Measurements from ENCODE around the gene PCDHB9. TPM values are rescaled to one million over a fixed set of nuclear protein-coding genes. Genes with fewer than 3 reads are reported as not detected.

PCDHB9 gene
- total RNA-seq, 1 experiment from 2014 or later, result 0.07 TPM

- H2AFZ ChIP-seq (ENCODE audit: low read depth, low read length, poor library complexity, severe bottlenecking), result no peak within 1 kb of the TSS
- RAD21 ChIA-PET (ENCODE audit: low non-redundant PET in 1 of 2, low total read pairs in 2 of 2, uncharacterized antibody in 2 of 2, unreplicated experiment in 2 of 2), result no interaction called here
- H3K4me3 ChIP-seq (replicated peaks in 1 of 2; ENCODE audit: low read depth in 1 of 2, low read length in 2 of 2), result no peak within 1 kb of the TSS
- H3K9me2 ChIP-seq (ENCODE audit: insufficient read depth), result no peaks in the 10 kb centered on the region
- BruUV-seq (replicated peaks), result no TSS peak
- H4K20me1 ChIP-seq (ENCODE audit: insufficient read depth), result no peaks in the 10 kb centered on the region
- DNase-seq (ENCODE audit: low read depth, low spot score) (no peak), ATAC-seq (no peak)
- H3K4me1 ChIP-seq (ENCODE audit: control insufficient read depth in 1 of 2, insufficient read depth in 2 of 2, low read length in 2 of 2), result no peaks in the 10 kb centered on the region
- CTCF ChIA-PET, result no interaction called here
- no peak within 1 kb of the TSS for H3K4me2 ChIP-seq (ENCODE audit: low read length)
- H3K79me2 ChIP-seq (ENCODE audit: insufficient read depth, low read length), result no peaks in the 10 kb centered on the region
- H3K9ac ChIP-seq (ENCODE audit: low read length), result no peak within 1 kb of the TSS
- no peaks in the 10 kb centered on the region; a peak in 1 of 4 replicates for H3K9me3 ChIP-seq (ENCODE audit: control insufficient read depth in 1 of 2, insufficient read depth in 1 of 2, low read depth in 1 of 2, low read length in 2 of 2)
- H3K36me3 ChIP-seq (ENCODE audit: control insufficient read depth in 1 of 2, insufficient read depth in 2 of 2, low read length in 2 of 2), result no peaks in the 10 kb centered on the region
- POLR2A ChIA-PET, result no interaction called here
- intact Hi-C loops (cut with micrococcal nuclease), result no loop called here
- no peaks in the 10 kb centered on the region for H3K27me3 ChIP-seq (ENCODE audit: insufficient read depth, low read length)
- H3K27ac ChIP-seq (ENCODE audit: low read depth, low read length), result no peak within 1 kb of the TSS
- TF ChIP-seq, protein P1, sequence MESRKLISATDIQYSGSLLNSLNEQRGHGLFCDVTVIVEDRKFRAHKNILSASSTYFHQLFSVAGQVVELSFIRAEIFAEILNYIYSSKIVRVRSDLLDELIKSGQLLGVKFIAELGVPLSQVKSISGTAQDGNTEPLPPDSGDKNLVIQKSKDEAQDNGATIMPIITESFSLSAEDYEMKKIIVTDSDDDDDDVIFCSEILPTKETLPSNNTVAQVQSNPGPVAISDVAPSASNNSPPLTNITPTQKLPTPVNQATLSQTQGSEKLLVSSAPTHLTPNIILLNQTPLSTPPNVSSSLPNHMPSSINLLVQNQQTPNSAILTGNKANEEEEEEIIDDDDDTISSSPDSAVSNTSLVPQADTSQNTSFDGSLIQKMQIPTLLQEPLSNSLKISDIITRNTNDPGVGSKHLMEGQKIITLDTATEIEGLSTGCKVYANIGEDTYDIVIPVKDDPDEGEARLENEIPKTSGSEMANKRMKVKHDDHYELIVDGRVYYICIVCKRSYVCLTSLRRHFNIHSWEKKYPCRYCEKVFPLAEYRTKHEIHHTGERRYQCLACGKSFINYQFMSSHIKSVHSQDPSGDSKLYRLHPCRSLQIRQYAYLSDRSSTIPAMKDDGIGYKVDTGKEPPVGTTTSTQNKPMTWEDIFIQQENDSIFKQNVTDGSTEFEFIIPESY (IDR thresholded peaks at IDR 0.05; ENCODE audit: extremely low read depth, insufficient replicate concordance, low read length), result no peak
- no peak for TF ChIP-seq CBX3 (IDR thresholded peaks at IDR 0.05; ENCODE audit: low read depth)
- TF ChIP-seq SRF (IDR thresholded peaks at IDR 0.05; ENCODE audit: low read depth), result no peak
- TF ChIP-seq, protein P2, sequence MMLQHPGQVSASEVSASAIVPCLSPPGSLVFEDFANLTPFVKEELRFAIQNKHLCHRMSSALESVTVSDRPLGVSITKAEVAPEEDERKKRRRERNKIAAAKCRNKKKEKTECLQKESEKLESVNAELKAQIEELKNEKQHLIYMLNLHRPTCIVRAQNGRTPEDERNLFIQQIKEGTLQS (IDR thresholded peaks at IDR 0.05), result no peak
- TF ChIP-seq ELF1 (IDR thresholded peaks at IDR 0.05; ENCODE audit: borderline replicate concordance, low read depth), result no peak
- TF ChIP-seq YY1 (IDR thresholded peaks at IDR 0.05; ENCODE audit: extremely low read depth, insufficient replicate concordance, low read depth, low read length), result no peak
- no peak for TF ChIP-seq JUND (IDR thresholded peaks at IDR 0.05)
- TF ChIP-seq RAD21 (IDR thresholded peaks at IDR 0.05; ENCODE audit: low read depth), result no peak
- TF ChIP-seq EZH2phosphoT487 (IDR thresholded peaks at IDR 0.05; ENCODE audit: borderline replicate concordance), result no peak
- TF ChIP-seq ZFX (IDR thresholded peaks at IDR 0.05), result no peak
These were observed 37.1 kb upstream of the PCDHB9 start, which contains the start of gene PCDHB6 for GRCh38 chr5:141149812-141150211. PCDHB6 (plus strand) TSS chr5:141150057; CDS start chr5:141150258, 201 bp downstream.
